22Rv1 (cell line): ENCODE measurements around the gene PPCDC.
"Not testable (repeated sequence)": the region's sequence is repeated elsewhere in the genome, so short reads cannot be mapped to it uniquely, and the experiment has no call there.

ENCODE experiments used
- ZFX ChIP-seq: fragments of 450-650 bp; IDR thresholded peaks from 2 replicates; pipeline ENCODE4 v1.6.1; 2017; ENCODE audit warnings: antibody characterized with exemption, borderline replicate concordance
- TF ChIP-seq, protein P1 (sequence below): fragments of 450-650 bp; IDR thresholded peaks from 2 replicates; pipeline ENCODE4 v1.5.1; 2017; ENCODE audit warnings: mild to moderate bottlenecking

DNA sequence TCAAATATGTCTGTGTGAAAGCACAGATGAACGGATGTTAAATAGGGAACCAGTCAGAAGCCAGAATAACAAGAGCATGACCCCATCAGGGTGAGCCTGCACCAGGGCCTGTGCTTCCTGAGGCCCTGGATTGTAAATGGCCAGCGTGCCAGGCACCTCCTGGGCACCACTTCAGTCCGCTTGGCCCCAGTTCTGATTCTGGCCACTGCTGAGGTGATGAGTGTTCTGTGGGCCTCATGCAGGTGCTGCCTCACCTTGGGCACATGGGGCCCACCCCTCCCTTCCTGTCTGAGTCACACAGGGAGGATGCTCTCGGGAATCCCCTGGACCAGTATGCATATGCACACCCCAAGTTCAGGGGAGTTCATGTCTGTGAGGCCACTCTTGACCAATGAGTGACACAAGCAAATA is 54.2 kb downstream of the PPCDC start:
- TF ChIP-seq, protein P1, sequence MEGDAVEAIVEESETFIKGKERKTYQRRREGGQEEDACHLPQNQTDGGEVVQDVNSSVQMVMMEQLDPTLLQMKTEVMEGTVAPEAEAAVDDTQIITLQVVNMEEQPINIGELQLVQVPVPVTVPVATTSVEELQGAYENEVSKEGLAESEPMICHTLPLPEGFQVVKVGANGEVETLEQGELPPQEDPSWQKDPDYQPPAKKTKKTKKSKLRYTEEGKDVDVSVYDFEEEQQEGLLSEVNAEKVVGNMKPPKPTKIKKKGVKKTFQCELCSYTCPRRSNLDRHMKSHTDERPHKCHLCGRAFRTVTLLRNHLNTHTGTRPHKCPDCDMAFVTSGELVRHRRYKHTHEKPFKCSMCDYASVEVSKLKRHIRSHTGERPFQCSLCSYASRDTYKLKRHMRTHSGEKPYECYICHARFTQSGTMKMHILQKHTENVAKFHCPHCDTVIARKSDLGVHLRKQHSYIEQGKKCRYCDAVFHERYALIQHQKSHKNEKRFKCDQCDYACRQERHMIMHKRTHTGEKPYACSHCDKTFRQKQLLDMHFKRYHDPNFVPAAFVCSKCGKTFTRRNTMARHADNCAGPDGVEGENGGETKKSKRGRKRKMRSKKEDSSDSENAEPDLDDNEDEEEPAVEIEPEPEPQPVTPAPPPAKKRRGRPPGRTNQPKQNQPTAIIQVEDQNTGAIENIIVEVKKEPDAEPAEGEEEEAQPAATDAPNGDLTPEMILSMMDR, result not testable (repeated sequence)
- not testable (repeated sequence) for TF ChIP-seq ZFX
